Kidney tubule cell (primary cell): ENCODE data around the gene SDF4.
"Not testable (repeated sequence)": the region's sequence is repeated elsewhere in the genome, so short reads cannot be mapped to it uniquely, and the experiment has no call there.

ENCODE experiments used
- DNase-seq: peaks from one replicate; pipeline ENCODE4 v3.0.0-alpha.2; 2018; ENCODE audit warnings: low spot score

SDF4 gene

DNA sequence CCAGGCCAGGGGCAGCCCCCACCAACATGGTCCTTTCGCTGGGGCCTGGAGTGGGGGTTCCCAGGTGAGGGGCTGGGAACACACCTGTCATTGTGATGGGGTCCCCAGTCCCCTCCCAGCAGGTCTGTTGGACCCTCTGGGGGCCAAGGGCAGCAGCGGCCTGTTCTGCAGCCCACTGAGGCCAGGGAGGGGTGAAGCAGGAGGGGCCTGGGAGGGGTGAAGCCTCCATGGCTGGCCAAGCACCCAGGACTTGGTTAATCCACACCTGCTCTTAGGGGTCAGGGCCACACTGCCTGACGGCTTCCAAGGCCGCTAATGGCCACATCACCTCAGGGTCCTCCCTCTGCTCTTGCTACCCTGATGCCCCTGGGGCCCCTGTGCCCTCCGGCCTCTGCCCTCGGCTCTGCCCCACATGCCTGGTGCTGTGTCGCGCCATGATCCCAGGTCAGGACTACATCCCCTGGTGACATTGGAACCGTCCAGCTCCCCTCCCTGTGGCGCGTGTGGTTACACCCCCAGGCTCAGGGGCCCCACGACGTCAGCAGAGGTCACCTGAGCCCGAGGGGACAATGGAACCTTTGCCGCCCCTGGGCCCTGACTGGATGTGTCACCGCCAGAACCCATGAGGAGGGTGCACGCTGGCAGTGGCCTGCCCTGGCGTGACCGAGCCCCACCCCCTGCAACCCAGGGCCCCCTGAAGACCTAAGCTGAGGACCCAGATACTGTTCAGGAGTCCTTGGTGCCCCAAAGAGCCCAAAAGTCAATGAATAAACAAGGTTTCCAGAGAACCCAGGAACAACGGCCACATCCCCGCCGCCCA lies 32.5 kb downstream of the SDF4 start:
- DNase-seq: no peak

DNA sequence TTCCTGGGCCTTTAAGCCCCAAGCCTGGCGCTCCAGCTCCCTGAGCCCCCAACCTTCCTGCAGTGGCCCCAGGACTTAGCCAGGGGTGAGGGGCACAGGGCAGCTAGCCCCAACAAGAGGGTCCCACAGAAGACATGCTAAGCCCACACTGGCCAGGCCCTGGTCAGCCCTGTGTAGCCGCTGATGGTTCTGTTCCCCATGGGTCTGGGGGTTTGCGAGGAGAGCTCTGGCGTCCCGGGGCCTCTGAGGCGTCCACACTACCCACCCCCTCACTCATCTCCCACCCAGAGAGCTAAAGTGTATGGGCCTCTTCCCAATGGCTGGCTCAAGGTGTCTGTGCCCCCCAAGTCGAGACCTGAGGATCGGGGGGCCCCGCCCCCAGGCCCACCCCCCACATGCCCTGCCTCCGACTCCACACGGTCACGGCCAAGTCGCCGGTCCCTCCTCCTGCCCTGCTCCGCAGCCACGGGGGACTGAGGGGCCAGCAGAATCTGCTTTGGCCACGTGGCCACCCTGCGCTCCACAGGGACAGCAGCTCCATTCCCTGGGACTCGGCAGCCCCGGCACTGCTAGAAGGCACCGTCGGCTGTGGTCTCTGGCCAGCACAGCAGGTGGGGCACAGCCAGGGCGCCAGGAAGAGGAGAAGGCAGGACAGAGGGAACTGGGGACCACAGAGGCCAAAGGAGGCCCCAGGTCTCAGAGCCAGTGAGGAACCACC lies 33.2 kb downstream of the SDF4 start:
- DNase-seq: no peak

DNA sequence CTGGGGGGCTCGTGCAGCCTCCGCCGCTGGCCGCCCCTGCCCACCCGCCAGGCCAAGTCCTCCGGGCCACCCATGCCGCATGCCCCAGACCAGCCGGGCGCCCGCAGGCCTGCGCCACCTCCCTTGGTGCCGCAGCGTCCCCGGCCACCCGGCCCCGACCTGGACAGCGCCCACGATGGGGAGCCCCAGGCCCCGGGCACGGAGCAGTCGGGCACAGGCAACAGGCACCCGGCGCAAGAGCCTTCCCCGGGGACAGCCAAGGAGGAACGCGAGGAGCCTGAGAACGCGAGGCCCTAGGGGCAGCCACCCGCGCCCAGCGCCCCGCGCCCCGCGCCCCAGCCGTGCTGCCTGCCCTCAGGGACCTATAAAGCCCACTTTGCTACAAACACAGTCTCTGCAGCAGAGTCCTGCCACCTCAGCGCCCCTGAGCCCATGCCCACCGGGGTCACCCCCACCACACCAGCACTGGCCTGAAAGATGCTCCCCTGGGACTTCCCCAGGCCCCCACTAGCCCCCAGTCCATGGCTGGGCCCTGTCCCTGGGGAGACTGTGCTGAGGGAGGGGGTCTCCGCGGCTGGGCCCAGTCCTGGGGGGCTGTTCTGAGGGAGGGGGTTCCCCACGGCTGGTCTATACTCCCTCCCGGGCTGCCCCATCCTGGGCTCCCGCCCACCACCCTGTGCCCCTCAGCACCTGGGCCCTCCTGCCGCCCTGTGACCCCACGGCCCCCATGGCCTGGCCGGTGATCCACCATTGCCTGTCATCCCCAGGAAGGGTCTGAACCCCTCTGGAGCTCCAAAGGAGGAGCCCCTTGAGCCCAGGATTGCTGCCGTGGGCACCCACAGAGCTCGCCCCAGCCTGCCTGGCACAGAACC lies 34.0 kb downstream of the SDF4 start:
- no peak for DNase-seq

DNA sequence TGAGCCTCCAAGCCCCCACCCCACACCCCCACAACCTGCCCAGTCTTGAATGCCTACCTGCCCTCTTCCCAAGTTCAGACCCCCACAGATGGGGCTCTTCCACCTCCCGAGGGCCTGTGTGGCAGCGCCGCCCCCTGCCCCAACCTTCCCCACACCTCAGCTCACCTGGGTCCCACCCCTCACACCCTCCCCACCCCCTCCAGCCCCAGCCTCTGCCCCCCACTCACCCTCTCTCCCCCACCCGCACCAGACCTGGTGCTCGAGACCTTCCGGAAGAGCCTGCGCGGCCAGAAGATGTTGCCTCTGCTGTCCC lies 34.7 kb downstream of the SDF4 start:
- DNase-seq: no peak

DNA sequence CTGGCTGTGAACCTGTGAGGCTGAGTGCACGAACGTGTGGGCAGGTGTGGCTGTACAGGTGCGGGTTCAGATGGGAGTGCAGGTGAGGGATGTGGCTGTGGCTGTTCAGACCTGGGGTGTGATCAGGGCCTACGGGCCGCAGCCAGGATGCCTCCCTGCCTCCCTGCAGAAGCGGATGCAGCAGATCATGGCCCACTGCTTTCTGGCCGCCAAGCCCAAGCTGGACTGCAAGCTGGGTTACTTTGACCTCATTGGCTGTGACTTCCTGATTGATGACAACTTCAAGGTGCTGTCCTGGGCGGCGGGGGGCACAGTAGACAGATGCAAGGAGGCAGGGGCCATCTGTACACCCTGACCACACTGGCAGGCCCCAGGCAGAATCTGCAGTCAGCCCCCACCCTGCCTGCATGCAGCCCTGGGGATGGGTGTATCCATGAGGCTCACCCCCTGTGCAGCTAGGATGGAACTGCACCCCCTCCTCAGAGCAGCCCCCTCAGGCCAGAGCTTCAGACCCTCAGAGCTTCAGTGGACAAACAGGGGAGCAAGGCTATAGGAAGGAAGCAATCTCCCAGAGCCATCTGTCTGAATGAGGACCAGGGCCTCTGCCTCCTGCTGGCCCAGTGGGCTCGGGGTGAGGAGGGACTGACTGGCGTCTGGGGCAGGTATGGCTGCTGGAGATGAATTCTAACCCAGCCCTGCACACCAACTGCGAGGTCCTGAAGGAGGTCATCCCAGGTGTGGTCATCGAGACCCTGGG lies 35.2 kb downstream of the SDF4 start:
- DNase-seq: no peak

DNA sequence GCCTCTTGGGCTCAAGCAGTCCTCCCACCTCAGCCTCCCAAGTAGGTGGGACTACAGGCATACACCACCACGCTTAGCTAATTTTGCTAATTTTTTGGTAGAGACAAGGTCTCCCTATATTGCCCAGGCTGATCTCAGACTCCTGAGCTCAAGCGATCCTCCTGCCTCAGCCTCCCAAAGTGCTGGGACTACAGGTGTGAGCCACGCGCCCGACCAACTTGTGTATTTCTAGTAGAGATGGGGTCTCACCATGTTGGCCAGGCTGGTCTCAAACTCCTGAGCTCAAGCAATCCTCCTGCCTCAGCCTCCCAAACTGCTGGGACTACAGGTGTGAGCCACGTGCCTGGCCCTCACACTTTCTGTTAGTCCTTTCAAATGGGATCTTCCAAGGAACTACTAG lies 36.1 kb downstream of the SDF4 start:
- DNase-seq: not testable (repeated sequence)

- DNase-seq: no peak
Measured at GRCh38 chr1:1194723-1195122, 37.1 kb downstream of the SDF4 start.

DNA sequence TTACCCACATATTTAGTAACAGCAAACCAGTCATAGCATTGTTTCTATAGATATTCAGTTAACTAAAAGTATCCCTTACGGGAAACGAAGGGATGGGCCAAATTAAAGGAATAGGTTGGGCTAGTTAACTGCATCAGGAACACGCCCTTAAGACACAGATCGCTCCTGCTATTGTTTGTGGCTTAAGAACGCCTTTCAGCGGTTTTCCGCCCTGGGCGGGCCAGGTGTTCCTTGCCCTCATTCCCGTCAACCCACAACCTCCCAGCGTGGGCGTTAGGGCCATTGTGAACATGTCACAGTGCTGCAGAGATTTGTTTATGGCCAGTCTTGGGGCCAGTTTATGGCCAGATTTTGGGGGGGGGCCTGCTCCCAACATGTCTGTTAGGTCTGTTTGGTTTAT lies 40.1 kb downstream of the SDF4 start:
- DNase-seq: no peak

DNA sequence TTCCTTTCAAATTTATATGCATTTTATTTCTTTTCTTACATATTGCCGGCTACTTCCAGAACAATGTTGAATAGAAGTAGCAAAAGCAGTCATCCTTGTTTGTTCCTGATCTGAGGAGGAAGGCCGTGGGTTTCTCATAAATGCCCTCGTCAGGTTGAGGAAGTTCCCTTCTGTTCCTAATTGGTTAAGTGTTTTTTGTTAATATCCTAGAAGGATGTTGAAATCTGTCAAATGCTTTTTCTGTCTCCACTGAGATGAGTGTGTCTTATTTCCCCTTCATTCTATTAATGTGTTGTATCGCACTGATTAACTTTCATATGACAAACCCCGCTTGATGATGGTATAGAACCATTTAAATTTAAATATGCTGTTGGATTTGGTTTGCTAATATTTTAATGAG lies 42.7 kb downstream of the SDF4 start:
- DNase-seq: no peak

GRCh38 chr1:1187938-1188337 lies 43.9 kb downstream of the SDF4 start:
- no peak for DNase-seq

DNA sequence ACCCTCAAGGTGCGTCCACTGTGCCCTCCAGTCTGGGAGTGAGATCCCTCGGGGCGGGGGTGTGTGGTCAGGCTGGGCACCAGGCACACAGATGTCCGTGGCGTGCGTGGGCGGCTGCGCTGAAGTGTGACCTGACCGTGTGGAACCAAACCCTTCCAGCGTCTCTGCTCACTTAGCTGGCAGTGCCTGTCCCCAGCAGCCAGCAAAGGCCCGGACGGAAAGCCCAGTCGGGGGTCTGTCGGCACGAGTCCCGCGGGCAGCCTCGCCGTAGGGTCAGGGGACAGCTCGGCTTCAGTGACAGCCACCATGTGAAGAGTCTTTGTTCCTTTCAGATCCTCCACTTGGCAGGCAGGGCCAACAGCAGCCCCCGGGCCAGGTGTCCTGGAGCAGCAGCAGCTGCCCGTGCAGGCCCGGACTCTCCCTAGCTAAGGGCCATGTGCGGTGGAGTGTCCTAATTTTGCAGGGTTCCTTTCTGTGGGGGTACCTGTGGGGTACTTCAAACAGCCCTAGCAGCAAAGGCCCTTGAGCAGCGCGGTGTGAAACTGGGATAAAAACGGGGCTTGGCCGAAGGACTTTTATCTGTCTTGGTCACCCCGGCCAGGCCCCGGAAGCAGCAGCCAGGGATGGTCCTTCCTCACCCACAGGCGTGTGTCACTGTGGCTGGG lies 46.6 kb downstream of the SDF4 start:
- DNase-seq: no peak

DNA sequence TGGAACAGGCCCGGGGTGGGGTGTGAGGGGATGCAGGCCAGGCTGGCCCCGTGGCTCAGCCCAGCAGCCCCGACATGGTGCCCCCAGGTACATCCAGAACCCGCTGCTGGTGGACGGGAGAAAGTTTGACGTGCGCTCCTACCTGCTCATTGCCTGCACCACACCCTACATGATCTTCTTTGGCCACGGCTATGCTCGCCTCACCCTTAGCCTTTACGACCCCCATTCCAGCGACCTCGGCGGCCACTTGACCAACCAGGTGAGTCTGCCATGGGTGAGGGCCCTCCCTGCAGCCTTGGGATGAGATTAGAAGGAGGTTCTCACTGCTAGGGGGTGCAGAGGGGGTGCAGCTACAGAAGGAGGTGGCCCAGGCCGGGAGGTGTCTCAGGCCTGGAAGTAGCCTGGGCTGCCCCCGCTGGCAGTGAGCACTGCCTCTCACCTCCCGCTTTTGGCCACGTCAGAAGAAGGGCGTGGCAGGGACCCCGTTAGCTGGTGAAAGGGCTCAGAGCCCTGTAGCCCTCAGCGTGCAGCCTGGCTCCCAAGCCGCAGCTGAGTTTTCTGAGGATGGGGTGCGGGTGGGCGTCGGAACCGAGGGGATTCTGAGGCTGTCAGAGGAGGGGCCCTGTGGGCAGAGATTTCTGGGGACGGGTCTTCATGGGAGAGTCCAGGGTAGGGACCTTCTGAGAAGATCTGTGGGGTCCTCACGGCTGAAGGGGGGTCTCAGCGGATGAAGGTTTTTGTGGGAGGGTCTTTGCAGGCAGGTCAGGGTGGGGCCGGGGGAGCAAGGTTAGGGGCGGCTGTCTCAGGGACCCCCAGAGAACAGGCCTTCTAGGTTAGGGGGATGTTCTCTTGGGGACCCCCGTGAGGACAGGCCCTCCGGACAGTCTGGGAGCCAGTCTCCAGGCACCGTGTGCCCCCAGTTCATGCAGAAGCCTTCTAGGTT lies 47.7 kb downstream of the SDF4 start:
- DNase-seq: no peak

DNA sequence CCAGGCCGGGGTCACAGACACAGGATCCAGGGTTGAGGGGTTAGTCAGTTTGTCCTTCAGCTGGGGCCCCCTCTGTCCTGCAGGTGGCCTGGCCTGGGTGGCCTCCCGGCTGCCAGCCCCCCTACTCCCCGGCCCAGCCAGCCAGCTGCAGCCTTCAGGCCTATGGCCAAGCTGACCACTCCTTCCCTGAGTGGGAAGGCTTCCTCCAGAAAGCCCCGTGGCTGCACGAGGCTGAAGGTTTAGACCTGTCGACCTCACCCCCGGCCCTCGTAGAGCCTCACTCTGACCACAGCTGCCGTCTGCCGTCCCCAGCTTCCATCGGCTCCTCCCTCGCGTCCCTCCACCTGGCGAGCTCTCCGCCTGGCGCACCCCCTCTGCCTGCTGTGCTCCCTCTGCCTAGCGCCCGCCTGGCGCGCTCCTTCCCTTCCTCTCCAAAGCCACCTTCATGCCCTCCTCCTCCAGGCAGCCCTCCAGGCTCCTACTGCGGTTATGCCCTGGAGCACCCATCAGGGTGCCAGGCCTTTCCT lies 48.5 kb downstream of the SDF4 start:
- DNase-seq: no peak

- no peak for DNase-seq
Measured at GRCh38 chr1:1182491-1183220, 49.1 kb downstream of the SDF4 start.

DNA sequence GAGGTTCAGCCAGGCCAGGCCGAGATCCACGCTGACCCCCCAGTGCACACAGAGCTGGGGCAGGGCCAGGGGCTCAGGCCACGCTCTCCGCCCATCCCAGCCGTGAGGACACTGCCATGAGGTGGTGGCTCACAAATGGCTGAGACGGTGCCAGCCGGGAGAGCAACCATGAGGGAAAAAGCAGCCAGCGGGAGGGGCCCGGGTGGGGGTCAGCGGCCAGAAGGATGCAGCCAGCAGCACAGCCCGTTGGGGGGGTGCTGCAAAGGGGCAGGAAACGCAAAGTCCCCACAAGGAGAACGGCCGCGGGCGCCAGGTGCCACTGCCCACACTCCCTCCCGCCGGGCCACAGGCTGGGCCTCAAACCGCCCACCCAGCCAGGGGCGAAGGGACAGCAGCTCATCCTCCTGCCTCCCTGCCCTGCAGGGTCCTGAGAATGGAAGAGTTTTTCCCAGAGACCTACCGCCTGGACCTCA lies 49.8 kb downstream of the SDF4 start:
- DNase-seq: no peak

DNA sequence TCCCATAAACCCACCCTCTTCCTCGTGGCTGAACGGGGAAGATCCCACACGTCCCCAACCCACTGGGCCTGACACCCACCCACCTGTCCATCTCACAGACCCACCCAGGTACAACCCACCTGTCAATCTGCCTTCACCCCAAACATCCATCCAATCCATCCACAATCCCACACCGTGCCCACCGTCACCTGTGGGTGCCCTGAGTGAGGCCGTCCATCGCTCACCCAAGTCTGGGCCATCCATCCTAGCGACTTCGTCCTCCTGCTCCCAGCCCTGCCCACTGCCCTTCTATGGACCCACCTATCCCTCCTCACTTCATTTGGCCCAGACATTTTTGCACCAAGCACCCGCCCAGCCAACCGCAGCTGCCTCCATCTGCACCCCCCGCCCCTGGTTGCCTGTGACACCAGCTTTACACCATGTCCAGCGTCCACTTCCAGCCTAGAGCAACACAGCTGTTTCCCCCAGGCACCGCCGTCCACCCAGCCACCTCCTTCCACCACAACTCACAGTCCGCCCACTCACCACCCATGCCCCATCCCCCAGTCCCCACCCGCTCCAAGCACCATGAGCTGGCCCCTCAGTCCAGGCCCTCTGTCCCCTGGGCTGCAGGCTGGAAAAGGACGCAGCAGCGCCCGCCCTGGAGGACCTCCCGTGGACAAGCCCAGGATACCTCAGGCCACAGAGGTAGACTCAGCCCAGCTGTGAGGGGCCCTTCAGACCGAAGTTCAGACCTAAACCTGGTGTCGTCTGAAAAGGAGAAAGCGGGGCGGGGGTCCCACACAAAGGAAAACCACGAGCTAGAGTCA lies 50.5 kb downstream of the SDF4 start:
- no peak for DNase-seq

GRCh38 chr1:1179983-1180861 lies 51.6 kb downstream of the SDF4 start:
- no peak for DNase-seq
